SU-DHL-6 (cell line): ENCODE data around the gene PLCB1.

Experiments
- H2AFZ ChIP-seq: fragments of 200-600 bp; sonication (generic); 2 replicates; pipeline ENCODE4 v1.6.1; 2014; ENCODE audit warnings: low read depth, mild to moderate bottlenecking, moderate library complexity, mixed read lengths, antibody characterized with exemption, low read length; ENCODE audit not compliant: severe bottlenecking
- H3F3A ChIP-seq: fragments of 200-600 bp; shearing (Covaris generic); 2 replicates; pipeline ENCODE4 v1.6.0; 2016; ENCODE audit warnings: antibody characterized with exemption, mild to moderate bottlenecking; ENCODE audit not compliant: insufficient read depth
- H3K27ac ChIP-seq: fragments of 200-600 bp; sonication (generic); 2 replicates; pipeline ENCODE4 v1.5.1; 2016; ENCODE audit warnings: low read depth, mild to moderate bottlenecking, low read length, moderate library complexity, mixed read lengths
- H3K27me3 ChIP-seq: fragments of 200-600 bp; sonication (generic), shearing (Covaris generic); 2 replicates; pipeline ENCODE4 v1.6.0; 2014; ENCODE audit warnings: mild to moderate bottlenecking, low read length
- H3K36me3 ChIP-seq: fragments of 200-600 bp; sonication (generic); 2 replicates; pipeline ENCODE4 v1.6.1; 2014; ENCODE audit warnings: mild to moderate bottlenecking, low read length, mixed read lengths
- H3K4me2 ChIP-seq: fragments of 300-600, 200-600 bp; shearing (Covaris generic), sonication (generic); 2 replicates; pipeline ENCODE4 v1.6.0; 2014; ENCODE audit warnings: low read length, low read depth, mild to moderate bottlenecking; ENCODE audit not compliant: poor library complexity, severe bottlenecking
- H3K4me3 ChIP-seq: fragments of 200-600 bp; sonication (generic); 2 replicates; pipeline ENCODE4 v1.5.1; 2014; ENCODE audit warnings: antibody characterized with exemption, low read length, mild to moderate bottlenecking, mixed read lengths; ENCODE audit not compliant: insufficient read depth, poor library complexity, severe bottlenecking
- H3K79me2 ChIP-seq: fragments of 200-600 bp; sonication (generic); 2 replicates; pipeline ENCODE4 v1.6.1; 2014; ENCODE audit warnings: mild to moderate bottlenecking, low read length, moderate library complexity; ENCODE audit not compliant: insufficient read depth
- H3K9ac ChIP-seq: fragments of 200-600 bp; sonication (generic); 2 replicates; pipeline ENCODE4 v1.7.0; 2014; ENCODE audit warnings: mild to moderate bottlenecking, low read length
- H3K9me2 ChIP-seq: fragments of 200-600 bp; sonication (generic); replicated peaks from 2 replicates; pipeline ENCODE4 v1.6.1; 2014; ENCODE audit warnings: low read length; ENCODE audit not compliant: insufficient read depth
- H3K9me3 ChIP-seq: fragments of 200-600 bp; sonication (generic); 2 replicates; pipeline ENCODE4 v1.6.1; 2014; ENCODE audit warnings: low read length, mixed read lengths; ENCODE audit not compliant: insufficient read depth
- H4K20me1 ChIP-seq: fragments of 200-600 bp; sonication (generic); 2 replicates; pipeline ENCODE4 v1.6.1; 2014; ENCODE audit warnings: low read depth, mild to moderate bottlenecking, antibody characterized with exemption, low read length, moderate library complexity, mixed read lengths
- EZH2phosphoT487 ChIP-seq: fragments of 200-600 bp; sonication (generic), shearing (Covaris generic); conservative IDR thresholded peaks from 2 replicates; pipeline ENCODE4 v1.6.1; 2018; ENCODE audit warnings: mild to moderate bottlenecking, antibody characterized with exemption, low read length, moderate library complexity, mixed read lengths
- TF ChIP-seq, protein P1 (sequence below): fragments of 200-600 bp; sonication (generic); IDR thresholded peaks from one replicate; pipeline ENCODE4 v1.5.1; 2017; ENCODE audit warnings: antibody characterized with exemption, mild to moderate bottlenecking, low read length, moderate library complexity; ENCODE audit not compliant: insufficient read depth, poor library complexity, severe bottlenecking

The PLCB1 gene

DNA sequence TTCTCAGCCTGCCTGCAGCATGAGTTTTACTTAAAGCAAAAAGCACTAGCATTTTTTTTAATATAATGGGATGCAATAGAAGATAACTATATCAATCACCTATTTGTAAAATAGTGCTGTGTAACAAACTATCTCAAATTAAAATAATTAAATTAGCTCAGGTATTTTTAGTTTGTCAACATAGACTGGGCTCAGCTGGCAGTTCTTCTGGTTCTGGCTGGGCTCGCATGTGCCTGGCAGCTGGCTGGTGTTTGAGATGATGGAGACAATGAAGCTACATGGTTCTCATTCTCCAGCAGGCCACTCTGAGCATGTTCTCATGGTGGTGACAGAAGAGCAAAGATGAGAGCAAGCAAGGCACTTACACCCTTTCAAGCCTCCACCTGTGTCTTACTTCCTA is 181.0 kb downstream of the PLCB1 start:
- H3K9me2 ChIP-seq: no peaks in the 10 kb centered on the region
- no peak overlapping the region for H3K9ac ChIP-seq
- TF ChIP-seq EZH2phosphoT487: no peak
- TF ChIP-seq, protein P1, sequence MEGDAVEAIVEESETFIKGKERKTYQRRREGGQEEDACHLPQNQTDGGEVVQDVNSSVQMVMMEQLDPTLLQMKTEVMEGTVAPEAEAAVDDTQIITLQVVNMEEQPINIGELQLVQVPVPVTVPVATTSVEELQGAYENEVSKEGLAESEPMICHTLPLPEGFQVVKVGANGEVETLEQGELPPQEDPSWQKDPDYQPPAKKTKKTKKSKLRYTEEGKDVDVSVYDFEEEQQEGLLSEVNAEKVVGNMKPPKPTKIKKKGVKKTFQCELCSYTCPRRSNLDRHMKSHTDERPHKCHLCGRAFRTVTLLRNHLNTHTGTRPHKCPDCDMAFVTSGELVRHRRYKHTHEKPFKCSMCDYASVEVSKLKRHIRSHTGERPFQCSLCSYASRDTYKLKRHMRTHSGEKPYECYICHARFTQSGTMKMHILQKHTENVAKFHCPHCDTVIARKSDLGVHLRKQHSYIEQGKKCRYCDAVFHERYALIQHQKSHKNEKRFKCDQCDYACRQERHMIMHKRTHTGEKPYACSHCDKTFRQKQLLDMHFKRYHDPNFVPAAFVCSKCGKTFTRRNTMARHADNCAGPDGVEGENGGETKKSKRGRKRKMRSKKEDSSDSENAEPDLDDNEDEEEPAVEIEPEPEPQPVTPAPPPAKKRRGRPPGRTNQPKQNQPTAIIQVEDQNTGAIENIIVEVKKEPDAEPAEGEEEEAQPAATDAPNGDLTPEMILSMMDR: no peak
- H2AFZ ChIP-seq: no peak overlapping the region
- no peaks in the 10 kb centered on the region for H3K27me3 ChIP-seq
- H3K9me3 ChIP-seq: no peaks in the 10 kb centered on the region
- H3K79me2 ChIP-seq: no peaks in the 10 kb centered on the region
- no peak overlapping the region for H3K4me3 ChIP-seq
- no peaks in the 10 kb centered on the region for H3F3A ChIP-seq
- H4K20me1 ChIP-seq: no peaks in the 10 kb centered on the region
- H3K36me3 ChIP-seq: no peaks in the 10 kb centered on the region
- H3K27ac ChIP-seq: no peak overlapping the region
- no peak overlapping the region for H3K4me2 ChIP-seq

DNA sequence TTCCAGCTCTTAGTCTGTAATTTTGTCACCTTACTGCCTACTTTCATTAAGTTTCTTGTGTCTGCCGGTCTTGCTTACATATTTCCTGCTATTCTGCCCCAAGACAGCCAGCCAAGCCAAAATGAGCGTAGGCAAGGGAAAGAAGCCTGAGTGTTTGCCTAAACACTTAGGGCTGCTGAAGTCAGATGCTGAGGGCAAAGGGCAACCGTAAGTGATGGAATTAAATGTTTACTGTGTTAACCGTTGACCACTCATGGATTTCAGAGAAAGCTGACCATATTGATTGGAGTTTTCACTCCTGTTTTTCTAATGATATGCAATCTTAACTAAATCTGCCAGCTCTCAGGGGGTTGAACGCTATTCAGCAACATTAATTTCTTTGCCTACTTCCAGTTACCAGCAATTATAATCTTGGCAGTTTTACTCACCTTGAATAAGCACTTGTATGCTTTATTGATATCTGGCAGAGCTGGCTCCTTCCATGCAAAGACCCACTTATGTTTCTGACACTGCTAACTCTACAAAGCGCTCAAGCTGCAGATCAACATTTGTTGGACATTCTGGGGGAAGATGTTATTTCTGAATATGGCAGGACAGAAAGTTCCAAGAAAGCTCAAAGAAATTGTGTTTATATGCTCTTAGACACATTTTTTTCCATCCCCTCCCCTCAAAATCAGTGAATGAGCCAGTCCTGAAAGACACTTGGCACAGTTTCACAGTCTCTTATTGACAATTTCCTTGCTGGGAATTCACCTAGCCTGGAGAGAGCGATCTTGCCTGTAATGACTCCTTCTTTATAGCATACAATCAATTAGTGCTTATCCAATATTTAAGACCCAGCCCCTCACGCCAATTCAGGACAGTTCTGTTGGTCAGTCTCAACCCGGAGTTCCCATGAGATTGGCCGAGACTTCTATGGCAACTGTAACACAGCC is 183.8 kb downstream of the PLCB1 start:
- H3K9me3 ChIP-seq: no peaks in the 10 kb centered on the region
- H3F3A ChIP-seq: no peaks in the 10 kb centered on the region

DNA sequence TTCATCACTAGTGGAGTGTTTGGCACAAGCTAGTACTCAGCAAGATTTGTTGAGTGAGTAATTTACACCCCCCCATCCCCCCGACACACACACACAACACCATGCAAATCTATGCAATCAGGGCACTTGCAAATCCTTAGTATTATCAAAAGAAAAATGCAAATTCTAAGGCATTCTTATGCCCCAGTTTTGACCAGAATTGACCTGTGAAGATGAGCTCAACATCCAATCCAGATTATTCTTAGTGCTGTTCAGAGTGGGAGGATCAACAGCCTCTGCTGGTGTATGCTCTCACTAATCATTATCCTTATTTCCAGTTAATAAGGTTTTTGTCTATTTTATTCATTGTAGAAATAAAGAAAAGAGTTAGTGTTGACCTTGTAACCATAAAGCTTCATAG is 185.4 kb downstream of the PLCB1 start:
- H3K4me2 ChIP-seq: no peak overlapping the region
- H3K9me3 ChIP-seq: no peaks in the 10 kb centered on the region
- no peak overlapping the region for H3K4me3 ChIP-seq

More for the DNA sequence above, 183.8 kb downstream of the PLCB1 start:
- H3K27me3 ChIP-seq: no peaks in the 10 kb centered on the region
- H2AFZ ChIP-seq: no peak overlapping the region
- H4K20me1 ChIP-seq: no peaks in the 10 kb centered on the region
- no peak overlapping the region for H3K4me3 ChIP-seq
- H3K36me3 ChIP-seq: no peaks in the 10 kb centered on the region
- H3K79me2 ChIP-seq: no peaks in the 10 kb centered on the region
- H3K27ac ChIP-seq: no peak overlapping the region
- no peak overlapping the region for H3K9ac ChIP-seq
- H3K9me2 ChIP-seq: no peaks in the 10 kb centered on the region
- H3K4me2 ChIP-seq: no peak overlapping the region
- TF ChIP-seq, protein P1: no peak
- no peak for TF ChIP-seq EZH2phosphoT487

More for the DNA sequence above, 185.4 kb downstream of the PLCB1 start:
- H3K9me2 ChIP-seq: no peaks in the 10 kb centered on the region
- H3K27me3 ChIP-seq: no peaks in the 10 kb centered on the region
- no peaks in the 10 kb centered on the region for H4K20me1 ChIP-seq
- no peak overlapping the region for H3K9ac ChIP-seq
- no peaks in the 10 kb centered on the region for H3F3A ChIP-seq
- H3K27ac ChIP-seq: no peak overlapping the region
- no peaks in the 10 kb centered on the region for H3K79me2 ChIP-seq
- no peaks in the 10 kb centered on the region for H3K36me3 ChIP-seq
- TF ChIP-seq EZH2phosphoT487: no peak
- TF ChIP-seq, protein P1: no peak
- H2AFZ ChIP-seq: no peak overlapping the region
